RWPE1 (cell line): ENCODE measurements around the gene RIMOC1.

Source experiments
- CTCF ChIA-PET: fragments of 350-600 bp; sonication (Branson Sonifier 250); formaldehyde crosslinking; extraction: SDS; loops from one replicate; lab custom pipeline; 2021; lab: Yijun Ruan, JAX
- POLR2A ChIA-PET: fragments of 400-600 bp; formaldehyde crosslinking; extraction: SDS; loops from one replicate; lab custom pipeline; 2020; ENCODE audit warnings: antibody characterized with exemption; ENCODE audit not compliant: low non-redundant PET; lab: Yijun Ruan, JAX
- DNase-seq: peaks from one replicate; pipeline ENCODE4 v3.0.0; 2012; ENCODE audit warnings: low spot score
- H3K27ac ChIP-seq: fragments of 450-650 bp; 2 replicates; pipeline ENCODE4 v1.5.1; 2017
- TF ChIP-seq, protein P1 (sequence below): fragments of 450-650 bp; conservative IDR thresholded peaks from 2 replicates; pipeline ENCODE4 v1.5.1; 2017; ENCODE audit warnings: low read depth, mild to moderate bottlenecking

Gene RIMOC1

DNA sequence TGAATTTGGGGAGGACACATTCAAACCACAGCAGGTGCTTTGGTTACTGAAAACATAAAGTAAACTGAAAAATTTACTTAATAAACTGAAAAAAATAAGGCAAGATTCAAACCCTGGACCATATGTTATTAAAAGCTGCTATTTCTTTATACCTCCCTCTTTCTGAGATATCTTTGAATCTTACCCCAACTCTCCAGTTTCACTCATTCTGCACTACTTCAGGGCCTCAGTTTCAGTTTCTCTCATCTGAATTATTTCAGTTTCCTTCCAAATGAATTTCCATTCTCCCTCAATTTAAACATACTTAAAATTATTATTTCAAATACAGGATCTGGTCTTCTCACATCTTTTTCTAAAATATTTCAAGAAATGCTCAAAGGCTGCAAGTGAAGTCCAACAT is 29.0 kb upstream of the RIMOC1 start:
- no peak for DNase-seq
- H3K27ac ChIP-seq = no peak overlapping the region
- ChIA-PET CTCF (no interaction called here), POLR2A (no interaction called here)
- TF ChIP-seq, protein P1, sequence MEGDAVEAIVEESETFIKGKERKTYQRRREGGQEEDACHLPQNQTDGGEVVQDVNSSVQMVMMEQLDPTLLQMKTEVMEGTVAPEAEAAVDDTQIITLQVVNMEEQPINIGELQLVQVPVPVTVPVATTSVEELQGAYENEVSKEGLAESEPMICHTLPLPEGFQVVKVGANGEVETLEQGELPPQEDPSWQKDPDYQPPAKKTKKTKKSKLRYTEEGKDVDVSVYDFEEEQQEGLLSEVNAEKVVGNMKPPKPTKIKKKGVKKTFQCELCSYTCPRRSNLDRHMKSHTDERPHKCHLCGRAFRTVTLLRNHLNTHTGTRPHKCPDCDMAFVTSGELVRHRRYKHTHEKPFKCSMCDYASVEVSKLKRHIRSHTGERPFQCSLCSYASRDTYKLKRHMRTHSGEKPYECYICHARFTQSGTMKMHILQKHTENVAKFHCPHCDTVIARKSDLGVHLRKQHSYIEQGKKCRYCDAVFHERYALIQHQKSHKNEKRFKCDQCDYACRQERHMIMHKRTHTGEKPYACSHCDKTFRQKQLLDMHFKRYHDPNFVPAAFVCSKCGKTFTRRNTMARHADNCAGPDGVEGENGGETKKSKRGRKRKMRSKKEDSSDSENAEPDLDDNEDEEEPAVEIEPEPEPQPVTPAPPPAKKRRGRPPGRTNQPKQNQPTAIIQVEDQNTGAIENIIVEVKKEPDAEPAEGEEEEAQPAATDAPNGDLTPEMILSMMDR = no peak

GRCh38 chr5:41876678-41877077 is 27.5 kb upstream of the RIMOC1 start:
- no peak overlapping the region for H3K27ac ChIP-seq
- POLR2A ChIA-PET = no interaction called here
- TF ChIP-seq, protein P1 = no peak
- no peak for DNase-seq
- CTCF ChIA-PET = interaction anchor here (0.6 kb wide), 1 partner anchor 642 kb away, joined by 3 read pairs; no protein-coding TSS in a partner anchor

DNA sequence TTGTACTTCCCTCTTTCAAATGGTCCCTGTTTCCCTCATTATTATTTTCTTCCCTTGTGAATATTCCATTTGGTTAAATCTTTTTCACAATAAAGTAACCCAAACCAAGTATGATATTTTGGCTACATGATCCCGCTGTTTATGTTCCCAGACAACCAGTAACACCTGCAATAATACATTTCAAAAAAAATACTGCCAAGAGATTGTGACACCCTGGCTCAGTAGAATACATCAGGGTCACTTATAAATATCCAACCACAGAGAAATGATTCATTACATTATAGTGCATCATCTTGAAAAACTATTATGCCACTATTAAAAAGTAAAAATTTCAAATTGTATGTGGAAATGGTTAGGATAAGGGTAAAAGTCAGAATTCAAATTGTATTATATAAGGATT is 26.7 kb upstream of the RIMOC1 start:
- POLR2A ChIA-PET = no interaction called here
- TF ChIP-seq, protein P1 = no peak
- no peak for DNase-seq
- CTCF ChIA-PET = no interaction called here
- H3K27ac ChIP-seq = no peak overlapping the region

DNA sequence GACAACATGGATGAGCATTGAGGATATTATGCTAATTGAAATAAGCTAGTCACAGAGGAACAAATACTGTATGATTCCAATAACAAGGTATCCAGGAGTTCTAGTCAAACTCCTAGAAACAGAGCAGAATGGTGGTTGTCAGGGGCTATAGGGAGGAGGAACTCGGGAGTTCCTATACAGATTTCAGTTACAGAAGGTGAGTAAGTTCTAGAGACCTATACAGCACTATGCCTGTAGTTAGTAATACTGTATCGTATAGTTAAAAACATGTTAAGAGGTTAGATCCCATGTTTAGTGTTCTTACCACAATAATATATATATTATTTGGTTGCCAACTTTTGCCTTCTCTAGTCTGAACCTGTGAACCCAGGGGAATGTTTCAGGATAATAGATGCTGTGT is 26.0 kb upstream of the RIMOC1 start:
- no peak for DNase-seq
- TF ChIP-seq, protein P1 = no peak
- ChIA-PET CTCF (no interaction called here), POLR2A (no interaction called here)
- H3K27ac ChIP-seq = no peak overlapping the region

DNA sequence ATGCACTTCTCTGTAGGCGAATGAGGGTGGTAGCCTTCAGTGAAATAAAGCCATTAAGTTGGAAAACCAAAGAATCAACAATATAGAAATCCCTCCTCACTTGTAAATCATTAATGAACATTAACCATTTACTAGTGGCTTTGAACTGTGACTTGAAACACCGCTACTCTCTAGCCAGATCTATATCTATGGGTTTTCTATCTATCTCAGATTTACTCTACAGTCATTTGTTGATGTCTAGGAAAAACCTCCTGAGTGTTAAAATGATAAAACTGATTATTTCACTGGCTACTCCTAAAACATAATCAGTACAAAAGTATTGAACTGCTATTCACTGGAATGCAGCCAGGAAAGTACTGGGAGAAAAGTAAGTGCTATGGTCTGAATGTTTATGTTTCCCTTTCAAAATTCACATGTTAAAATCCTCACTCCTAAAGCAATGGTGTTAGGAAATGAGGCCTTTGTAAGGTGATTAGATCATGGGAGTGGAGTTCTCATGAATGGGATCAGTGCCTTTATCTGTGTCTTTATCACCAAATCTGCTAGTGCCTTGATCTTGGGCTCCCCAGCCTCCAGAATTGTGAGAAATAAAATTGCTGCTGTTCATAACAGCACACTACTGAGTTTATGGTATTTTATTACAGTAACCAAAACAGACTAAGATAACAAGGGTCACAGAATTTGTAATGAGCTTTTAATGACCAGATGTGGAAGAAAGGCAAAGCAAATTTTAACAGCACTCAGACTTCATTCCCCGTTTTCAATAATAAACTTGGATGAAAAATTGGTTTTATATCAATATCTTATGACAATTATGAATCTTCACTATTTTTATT is 25.3 kb upstream of the RIMOC1 start:
- TF ChIP-seq, protein P1 = no peak
- H3K27ac ChIP-seq = no peak overlapping the region
- ChIA-PET POLR2A (no interaction called here), CTCF (no interaction called here)
- DNase-seq = no peak

- no peak for DNase-seq
- CTCF ChIA-PET = no interaction called here
- H3K27ac ChIP-seq = no peak overlapping the region
- TF ChIP-seq, protein P1 = no peak
- POLR2A ChIA-PET = no interaction called here
These were observed 21.4 kb upstream of the RIMOC1 start for GRCh38 chr5:41882765-41883164.
